ENCODE results near the gene GRM4. TPM values are rescaled to one million over a fixed set of nuclear protein-coding genes. Genes with fewer than 3 reads are reported as not detected.

GRM4 gene

Small RNA genes within 50 kb of the gene (small RNA-seq; reads per million reads assigned to genes)
- gene MIR1275 = not detected

All from skeletal muscle satellite cell (primary cell).